ENCODE measurements around the gene SAMD1. TPM values are rescaled to one million over a fixed set of nuclear protein-coding genes. Genes with fewer than 3 reads are reported as not detected.

SAMD1 gene
- total RNA-seq, 3 donors from 2014 or later = 10.8 to 15.4 (median 14.2) TPM

- no peak for DNase-seq (ENCODE audit: low spot score in 2 of 2)
- H3K4me3 ChIP-seq = no peak overlapping the region
- H3K27ac ChIP-seq = no peak overlapping the region
- no peaks in the 10 kb centered on the region for H3K27me3 ChIP-seq
- H3K9me3 ChIP-seq = no peaks in the 10 kb centered on the region
- H3K36me3 ChIP-seq = no peaks in the 10 kb centered on the region
- no peaks in the 10 kb centered on the region for H3K4me1 ChIP-seq
- TF ChIP-seq POLR2AphosphoS5 (IDR thresholded peaks at IDR 0.05) = no peak
- no peak for TF ChIP-seq CTCF (IDR thresholded peaks at IDR 0.05)
- TF ChIP-seq POLR2A (IDR thresholded peaks at IDR 0.05) = no peak
- intact Hi-C loops (cut with DNase I; ENCODE audit: low total_unique reads) = no loop called here
Measured at GRCh38 chr19:14039181-14039580, 51.4 kb downstream of the SAMD1 start.

Other genes with a start within 250 kb of the SAMD1 start
- gene NANOS3, start 213.6 kb downstream of the SAMD1 start, total RNA-seq = not detected
- 1 to 10 TPM; 1.3 to 6.3 (median 1.6) TPM for gene BRME1, start 184.6 kb downstream of the SAMD1 start, total RNA-seq
- gene CC2D1A, start 184.6 kb downstream of the SAMD1 start, total RNA-seq = 10 to 100 TPM; 16.6 to 50.1 (median 43.6) TPM
- gene PODNL1, start 152.3 kb downstream of the SAMD1 start, total RNA-seq = 1 to 10 TPM in 2 of 3 donors, under 1 TPM in 1; 0.80 to 8.8 (median 2.3) TPM
- gene DCAF15, start 138.2 kb downstream of the SAMD1 start, total RNA-seq = 10 to 100 TPM; 13.4 to 22.7 (median 19.0) TPM
- 1 to 10 TPM; 2.6 to 3.7 (median 3.6) TPM for gene RFX1, start 84.4 kb downstream of the SAMD1 start, total RNA-seq
- not detected for gene RLN3, start 62.6 kb downstream of the SAMD1 start, total RNA-seq
- 10 to 100 TPM in 1 of 3 donors, 1 to 10 TPM in 2; 5.1 to 11.0 (median 5.2) TPM for gene IL27RA, start 59.0 kb downstream of the SAMD1 start, total RNA-seq
- 1 to 10 TPM in 2 of 3 donors, not detected in 1; 2.5 to 3.9 TPM for gene PALM3, start 28.7 kb downstream of the SAMD1 start, total RNA-seq
- 1 to 10 TPM; 4.6 to 6.4 (median 5.0) TPM for gene MISP3, start 18.0 kb downstream of the SAMD1 start, total RNA-seq
- gene C19orf67, start 5.0 kb downstream of the SAMD1 start, total RNA-seq = not detected
- 10 to 100 TPM; 27.2 to 44.8 (median 35.4) TPM for gene PRKACA, start 27.0 kb upstream of the SAMD1 start, total RNA-seq
- gene ASF1B, start 45.8 kb upstream of the SAMD1 start, total RNA-seq = 1 to 10 TPM in 2 of 3 donors, under 1 TPM in 1; 0.66 to 1.6 (median 1.2) TPM
- 10 to 100 TPM; 11.2 to 14.7 (median 11.6) TPM for gene ADGRL1, start 115.4 kb upstream of the SAMD1 start, total RNA-seq

Data from breast epithelium (tissue), 4 donors.